ENCODE results near the gene PPM1H.
"Not testable (repeated sequence)": the region's sequence is repeated elsewhere in the genome, so short reads cannot be mapped to it uniquely, and the experiment has no call there.

The PPM1H gene

DNA sequence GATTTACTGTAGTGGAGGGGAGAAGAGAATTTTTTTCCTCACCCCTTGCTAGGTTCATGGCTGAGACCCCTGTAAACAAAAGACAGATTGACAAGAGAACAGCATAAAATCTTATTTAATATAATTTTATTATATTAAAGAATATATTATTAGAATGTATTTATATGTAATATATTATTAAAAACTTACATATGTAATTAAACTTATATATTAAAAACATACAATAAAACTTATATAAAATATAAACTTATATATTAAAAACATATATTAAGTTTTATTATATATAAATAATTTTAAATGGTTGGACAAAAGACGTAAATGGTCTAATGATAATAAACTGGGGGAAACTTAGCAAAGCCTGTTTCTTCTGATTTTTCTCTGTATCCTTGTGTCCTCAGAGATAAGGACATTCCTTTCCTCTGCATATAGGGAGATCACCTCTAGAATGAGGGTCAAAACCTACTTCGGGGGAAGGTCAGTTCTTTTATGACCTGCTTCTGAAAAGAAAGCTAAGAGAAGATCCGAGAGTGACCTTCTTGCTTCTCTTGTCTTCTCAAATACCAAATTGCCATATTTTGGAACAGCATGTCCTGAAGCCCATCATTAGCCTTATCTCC, 8.9 kb upstream of the PPM1H start:
- DNase-seq (ENCODE audit: low spot score): no peak

DNA sequence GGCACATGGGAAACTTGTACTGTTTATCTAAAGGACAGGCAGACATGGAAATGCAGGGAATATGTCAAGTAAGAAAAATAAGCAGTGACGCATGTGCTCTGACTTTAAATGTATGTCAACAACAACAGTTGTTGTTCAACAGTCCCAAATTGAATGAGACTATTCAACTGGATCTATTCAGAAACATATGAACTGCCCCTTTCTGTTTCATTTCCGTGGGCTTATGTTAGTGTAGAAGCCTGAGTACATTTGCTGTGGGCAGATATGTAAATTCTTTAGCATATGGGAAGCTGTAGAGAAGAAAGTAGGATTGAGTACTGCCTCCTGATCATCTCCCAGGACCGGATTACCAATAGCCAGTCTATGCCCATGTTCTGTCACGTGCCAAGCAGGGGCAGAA, 7.4 kb upstream of the PPM1H start:
- not testable (repeated sequence) for DNase-seq (ENCODE audit: low spot score)

DNA sequence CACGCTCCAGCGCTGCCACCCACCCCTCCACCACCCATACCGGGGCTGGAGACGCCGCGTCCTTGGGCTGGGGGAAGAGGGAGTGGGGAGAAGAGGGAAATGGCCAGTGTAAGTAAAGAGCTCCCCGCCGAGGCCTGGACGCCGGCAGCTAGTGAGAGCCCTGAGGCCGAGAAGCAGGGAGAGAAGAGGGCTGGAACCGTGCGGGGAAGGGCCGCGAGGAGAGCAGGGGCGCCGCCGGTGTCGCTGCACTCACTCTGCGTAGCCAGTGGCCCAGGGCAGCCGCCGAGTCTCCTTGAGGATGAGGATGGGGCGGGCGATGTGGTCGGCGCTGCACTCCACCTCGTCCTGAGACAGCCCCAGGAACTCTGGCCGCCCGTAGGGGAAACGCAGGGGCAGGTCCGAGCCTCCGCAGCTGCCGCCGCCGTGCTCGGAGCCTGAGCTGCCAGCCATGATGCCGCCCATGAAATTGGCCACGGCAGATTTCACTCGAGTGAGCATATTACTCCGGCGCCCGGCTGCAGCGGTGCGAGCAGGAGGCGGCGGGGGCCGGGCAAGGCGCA, 631 bp downstream of the PPM1H start:
- peak; percentile 62 for DNase-seq (ENCODE audit: low spot score)

DNA sequence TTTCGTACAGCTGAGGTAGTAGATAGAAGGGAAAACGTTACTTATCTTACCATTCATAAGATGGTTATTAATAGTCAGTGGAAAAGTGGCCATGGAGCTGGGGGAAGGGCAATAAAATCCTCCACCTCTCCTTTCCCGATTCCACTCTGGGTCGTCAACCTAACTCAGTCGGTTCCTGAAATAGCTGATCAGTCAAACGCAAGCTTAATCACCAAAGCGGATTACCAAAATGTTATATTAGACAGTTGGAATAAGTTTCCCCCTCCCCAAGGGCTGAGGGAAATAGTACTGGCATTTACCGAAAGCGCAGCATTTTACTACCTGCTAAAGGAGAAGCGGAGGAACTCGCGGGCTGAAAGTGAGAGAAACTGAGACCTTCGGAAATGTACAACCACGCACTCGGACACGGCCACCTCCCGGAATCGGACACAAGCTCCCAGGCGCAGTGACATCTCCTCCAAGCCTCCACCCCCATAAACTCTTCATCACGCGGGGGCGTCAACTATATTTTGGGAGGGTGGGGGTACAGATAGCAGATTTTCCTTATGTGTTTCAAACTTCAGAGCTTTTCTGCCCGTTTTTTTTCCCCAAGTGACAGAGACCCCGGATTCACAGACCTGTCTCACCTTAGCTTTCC, 1.2 kb downstream of the PPM1H start:
- peak; percentile 15 for DNase-seq (ENCODE audit: low spot score)

DNA sequence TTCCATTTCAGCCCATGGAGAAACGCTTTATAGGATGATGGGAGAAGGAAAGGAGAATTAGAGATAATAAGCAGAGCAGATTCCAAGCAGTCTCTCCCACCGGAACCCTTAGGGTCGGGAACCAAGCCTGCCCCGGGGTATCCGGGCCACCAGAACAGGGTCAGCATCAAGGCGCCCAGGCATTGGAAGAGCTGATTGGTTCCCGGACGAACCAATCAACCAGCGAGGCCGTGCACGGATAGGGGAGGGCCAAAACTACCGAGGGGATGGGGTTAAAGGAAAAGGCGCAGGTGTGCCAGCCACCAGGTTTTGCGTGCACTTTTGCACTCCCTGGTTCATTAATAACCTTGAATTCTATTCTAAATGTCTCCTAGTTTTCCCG, 1.7 kb downstream of the PPM1H start:
- DNase-seq (ENCODE audit: low spot score): peak; percentile 48

DNA sequence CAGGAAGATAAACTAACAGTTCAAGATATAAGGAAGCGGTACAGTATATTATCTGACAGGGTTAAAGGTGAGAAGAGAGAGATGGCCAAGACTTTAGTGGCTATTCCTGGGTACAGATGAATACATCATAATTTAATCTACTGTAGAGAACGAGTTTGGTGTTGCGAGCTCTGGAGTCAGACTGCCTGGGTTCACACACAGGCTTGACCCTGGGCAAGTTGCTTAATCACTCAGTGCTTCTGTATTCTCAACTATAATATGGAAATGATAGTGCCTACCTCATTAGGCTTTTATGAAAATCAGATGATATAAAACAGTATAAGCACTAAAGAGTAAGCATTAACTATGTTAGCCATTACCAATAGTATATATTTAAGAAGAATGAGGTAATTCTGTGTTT, 3.5 kb downstream of the PPM1H start:
- no peak for DNase-seq (ENCODE audit: low spot score)

DNA sequence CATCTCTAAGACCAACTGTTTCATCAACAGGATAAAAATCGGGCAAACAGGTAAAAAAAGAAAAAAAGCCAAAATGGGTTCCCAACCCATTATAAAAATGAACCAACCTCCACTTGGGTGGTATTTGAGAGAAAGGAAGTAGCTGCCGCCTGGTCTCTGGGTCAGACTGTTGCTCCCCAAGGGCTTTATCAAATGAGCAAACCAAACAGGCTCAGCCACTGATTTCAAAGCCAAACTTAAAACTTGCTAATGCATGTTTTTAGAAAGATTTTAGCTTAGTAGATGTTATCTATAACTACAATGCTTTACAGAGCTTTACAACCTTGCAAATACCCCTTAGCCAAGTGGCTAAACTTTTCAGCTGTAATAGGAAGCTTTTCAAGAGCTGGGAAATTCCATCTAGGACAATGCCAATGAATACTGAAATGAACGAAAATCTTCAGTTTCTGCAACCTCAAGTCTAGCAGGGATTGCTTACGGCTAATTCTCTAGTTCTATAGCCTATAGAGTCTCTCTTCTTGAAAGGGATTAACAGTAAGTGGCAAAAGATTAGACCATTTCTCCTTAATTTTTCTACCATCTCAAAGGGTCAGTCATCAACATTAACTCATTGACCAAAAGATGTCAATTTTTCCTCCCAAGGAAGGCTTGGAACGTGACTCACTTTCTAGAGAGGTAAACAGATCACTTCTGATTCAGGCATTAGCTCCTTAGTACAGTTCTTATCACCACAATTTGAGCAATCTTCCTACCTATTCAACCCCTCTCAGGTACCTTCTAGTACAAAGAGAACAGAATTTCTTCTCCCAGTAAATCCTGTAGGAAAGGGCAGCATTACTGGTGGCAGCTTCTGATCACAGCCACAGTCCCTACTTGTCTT, 4.2 kb downstream of the PPM1H start:
- no peak for DNase-seq (ENCODE audit: low spot score)

DNA sequence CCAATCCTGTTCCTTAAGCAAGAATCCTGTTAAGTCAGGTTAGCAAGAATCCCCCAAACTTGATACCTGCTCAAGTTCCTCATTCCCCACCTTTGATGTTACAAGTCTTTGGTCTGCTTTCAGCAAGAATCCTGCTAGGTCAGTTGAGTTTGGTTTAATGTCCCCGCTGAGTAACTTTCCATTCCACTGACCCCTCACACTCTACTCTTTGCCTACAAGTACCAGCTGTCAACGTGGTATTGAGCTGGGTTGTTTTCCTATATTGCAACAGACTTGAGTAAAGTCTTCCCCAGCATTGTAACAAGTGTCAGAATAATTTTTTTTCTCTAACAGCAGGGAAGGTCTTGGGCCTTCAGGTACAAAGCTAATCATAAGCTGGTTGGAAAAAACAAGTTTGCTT, 6.3 kb downstream of the PPM1H start:
- peak; percentile 55 for DNase-seq (ENCODE audit: low spot score)

DNA sequence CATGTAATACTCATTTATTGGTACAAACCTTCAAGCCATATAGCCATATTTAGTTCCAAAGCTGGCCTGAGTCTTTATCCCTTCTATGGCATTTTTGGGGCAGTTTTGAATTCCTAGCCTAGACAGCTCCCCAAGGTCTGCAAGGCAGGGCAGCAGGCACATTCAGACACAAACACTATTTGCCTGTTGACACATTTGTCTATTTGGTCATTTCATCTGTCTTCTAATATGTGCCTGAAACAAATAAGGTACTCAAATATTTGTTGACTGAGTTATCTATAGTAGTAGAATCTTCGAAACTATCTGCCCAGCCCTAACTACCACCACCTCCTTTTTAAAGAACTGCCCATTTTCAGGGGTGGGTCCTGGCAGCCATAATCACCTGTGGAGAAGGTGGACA, 9.3 kb downstream of the PPM1H start:
- no peak for DNase-seq (ENCODE audit: low spot score)

DNA sequence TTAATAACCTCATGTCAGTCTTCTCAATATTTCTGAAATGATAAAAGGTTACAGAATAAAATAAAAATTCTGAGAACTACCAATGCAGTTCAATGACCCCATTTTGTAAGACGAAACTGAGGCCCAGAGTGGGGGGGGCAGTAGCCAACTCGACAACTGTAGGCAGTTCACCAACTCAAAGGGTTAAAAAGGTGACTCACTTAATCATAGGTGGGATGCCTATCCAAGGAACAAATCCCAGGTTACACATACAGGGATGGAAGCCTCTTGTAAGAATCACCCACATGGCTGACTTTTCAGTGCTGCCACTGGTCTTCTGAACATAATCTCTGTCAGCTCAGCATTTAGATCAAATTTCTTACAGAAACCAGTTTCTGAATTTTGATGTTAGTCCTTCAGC, 10.9 kb downstream of the PPM1H start:
- DNase-seq (ENCODE audit: low spot score): no peak

DNA sequence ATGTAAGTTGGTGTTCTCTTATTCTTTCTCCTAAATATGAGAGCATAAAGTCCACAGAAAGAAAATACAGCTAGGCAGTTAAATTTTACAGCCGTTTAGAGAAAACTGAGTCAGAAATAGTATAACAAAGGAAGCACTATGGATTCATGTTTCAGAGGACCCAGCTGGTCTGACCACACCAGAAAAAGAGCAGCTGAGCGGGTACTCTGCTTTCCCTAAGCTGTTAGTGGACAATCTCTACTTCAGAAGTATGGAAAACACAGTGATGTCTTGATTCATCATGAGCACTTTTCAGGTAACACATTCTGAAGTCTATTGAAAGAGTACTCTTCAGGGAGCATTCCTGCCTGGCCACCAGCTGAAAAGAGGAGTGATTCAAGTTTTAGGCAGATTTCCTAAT, 12.4 kb downstream of the PPM1H start:
- no peak for DNase-seq (ENCODE audit: low spot score)

DNA sequence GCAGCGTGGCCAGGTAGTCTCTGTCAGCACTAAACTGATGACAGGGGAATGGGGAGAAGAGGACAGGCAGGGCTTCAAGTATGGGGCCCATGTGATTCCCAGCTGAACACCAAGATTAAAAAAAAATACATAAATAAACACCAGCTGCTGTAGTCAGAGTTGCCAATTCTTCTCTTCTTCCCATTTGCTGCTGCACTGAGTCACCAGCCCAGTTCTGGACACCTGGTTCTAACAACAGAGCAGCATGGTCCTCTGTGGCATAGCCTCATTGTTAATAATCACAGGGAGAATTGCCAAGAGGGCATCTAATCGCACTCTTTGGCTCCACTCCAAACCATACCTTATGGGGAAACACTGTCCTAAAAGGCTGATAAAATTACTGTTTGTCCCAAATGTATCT, 15.1 kb downstream of the PPM1H start:
- DNase-seq (ENCODE audit: low spot score): no peak

DNA sequence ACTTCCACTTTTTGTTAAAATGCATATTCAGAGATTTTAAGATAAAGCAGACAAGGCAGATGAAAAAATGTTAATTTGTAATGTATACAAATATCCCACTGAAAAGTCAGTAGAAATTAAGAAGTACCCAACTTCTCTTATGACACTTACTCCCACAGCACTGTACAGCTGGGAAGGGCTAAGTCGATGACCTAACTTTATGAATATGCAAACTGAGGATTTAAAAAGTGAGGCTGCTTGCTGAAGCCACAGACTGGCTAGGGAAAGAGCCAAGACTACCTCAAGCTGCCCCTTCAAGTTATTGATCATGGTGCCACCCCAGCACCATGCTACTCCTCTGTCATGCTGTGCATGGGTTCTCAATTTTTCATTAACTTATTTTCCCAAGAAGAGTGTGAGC, 17.0 kb downstream of the PPM1H start:
- no peak for DNase-seq (ENCODE audit: low spot score)

DNA sequence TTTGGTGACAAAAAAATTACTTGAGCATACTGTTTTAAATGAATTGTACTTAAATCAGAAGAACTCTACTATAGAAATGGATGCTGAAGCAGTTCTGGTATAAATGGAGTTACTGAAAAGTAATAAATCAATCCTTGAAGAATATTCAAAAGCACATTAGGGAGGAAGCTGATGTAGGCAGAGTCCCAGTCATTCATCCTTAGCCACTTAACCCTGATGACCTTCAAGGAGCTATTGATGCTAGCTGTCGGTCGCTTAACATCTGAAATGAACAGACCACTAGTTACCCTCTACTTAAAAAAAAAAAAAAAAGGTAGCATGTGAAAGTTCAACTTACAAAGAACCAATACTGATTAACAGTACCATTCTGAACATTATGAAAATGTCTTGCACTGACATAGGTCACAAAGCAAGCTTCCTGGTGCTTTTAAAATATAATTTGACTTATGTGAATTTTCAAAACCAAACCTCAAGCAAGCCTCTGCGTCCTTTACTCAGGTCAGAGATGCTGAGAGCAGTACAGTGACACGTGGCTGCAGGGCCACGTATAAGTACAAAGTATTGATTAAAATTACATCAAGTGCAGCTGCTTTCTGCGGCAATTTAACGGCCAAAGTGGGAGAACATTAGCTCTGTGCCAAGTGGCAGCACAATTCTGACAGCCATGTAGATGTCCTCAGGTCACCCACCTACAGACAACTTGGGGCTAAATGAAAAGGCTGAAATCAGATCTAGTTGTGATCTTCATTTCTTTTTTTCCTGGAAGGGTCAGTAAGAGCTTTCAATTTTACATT, 18.1 kb downstream of the PPM1H start:
- DNase-seq (ENCODE audit: low spot score): no peak

DNA sequence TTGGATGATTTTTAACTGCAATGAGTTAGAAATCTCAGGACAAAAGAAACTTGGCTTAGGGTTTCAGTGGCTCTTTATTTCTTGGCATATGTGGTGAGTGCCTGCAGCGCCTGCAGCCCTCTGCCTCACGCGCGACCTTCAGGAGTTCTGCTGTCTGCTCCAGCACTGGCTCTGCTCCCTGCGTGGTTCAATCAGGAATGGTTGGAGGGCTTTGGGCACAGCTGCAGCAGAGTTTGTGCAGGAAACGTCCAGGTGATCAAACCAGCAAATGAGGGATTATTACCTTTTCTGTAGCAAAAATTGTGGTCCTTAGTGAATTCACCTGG, 19.8 kb downstream of the PPM1H start:
- no peak for DNase-seq (ENCODE audit: low spot score)

DNA sequence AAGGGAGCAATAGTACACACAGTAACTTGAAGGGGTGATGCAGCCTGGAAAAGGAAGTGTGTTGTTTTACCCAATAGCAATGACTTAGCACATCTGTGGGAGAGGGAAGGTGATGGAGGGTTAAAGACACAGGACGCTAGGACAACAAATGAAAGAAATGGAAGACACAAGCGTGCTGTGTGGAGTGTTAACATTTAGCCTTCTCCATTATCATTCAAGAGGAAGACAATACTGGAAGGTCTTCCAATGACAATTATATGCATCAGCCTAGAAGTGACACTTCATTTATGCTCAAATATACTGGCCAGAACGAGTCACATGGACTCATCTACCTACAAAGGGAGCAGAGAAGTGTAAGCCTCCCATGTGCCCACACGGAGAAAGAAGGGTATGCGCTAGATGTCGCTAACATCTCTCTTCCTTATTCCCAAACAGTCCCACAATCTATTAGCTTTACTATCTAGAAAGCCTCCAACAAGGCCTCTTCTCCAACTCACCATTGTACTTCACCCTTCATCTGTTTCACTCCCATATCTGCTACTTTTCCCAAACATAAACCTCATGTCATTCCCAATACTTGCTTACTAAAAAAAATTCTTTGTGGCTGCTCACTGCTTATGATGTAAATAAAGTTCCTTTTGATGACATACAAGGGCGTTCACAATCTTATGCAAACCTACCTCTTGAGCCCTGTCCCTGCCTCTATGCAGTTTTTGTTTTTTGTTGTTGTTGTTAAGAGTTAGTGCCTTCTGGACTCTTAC, 20.3 kb downstream of the PPM1H start:
- DNase-seq (ENCODE audit: low spot score): no peak

DNA sequence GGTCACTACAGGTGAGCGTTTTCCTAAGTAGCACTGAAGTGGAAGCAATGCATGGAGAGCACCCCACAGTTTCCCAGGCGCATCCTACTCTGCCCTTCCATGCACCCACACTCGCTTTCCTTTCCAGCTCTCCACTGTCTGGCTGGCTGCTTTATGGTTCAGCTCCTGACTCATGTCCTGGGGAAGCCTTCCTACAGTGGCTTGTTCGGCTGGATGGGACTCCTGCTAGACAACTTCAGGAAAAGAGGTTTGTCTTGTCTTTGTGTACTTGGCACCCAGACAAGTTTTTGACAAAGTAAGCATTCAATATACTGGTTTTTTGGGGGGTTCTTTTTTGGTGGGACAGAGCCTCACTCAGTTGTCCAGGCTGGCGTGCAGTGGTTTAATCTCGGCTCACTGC, 21.6 kb downstream of the PPM1H start:
- DNase-seq (ENCODE audit: low spot score): no peak

DNA sequence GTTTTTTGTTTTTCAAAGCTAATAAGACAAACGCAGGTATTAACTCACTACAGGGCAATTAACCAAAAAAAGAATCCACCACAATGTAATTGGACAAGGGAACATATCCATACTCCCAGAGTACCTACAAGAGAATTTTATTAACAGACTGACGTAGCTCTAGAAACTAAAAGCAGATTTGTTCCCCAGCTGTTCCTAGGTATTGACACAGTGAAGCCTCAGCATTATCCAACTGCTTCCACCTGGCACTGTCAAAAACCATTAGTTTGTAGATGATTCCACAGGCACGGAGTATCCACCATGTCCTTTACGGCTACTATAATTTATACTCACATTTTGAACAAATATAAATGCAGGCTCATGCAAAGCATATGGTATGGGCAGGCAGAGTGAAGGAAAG, 22.3 kb downstream of the PPM1H start:
- DNase-seq (ENCODE audit: low spot score): no peak

DNA sequence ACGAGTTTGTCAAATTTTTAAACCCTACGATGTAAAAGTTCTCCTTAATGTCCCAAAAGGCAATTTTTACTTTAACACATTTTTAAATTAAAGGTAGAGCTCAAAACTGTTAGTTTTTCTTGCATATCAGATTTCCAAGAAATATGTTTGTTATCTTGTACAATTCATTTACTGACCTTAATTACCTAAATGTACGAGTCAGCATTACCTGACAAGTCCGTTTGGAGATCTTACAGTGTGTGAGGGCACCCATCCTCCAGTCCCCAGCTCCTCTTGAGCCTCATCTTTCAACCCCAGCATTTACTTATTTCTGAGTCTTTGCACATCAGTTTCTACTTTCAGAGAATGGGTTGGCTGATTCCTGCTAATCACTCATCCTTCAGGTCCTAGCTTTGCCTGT, 23.7 kb downstream of the PPM1H start:
- no peak for DNase-seq (ENCODE audit: low spot score)

DNA sequence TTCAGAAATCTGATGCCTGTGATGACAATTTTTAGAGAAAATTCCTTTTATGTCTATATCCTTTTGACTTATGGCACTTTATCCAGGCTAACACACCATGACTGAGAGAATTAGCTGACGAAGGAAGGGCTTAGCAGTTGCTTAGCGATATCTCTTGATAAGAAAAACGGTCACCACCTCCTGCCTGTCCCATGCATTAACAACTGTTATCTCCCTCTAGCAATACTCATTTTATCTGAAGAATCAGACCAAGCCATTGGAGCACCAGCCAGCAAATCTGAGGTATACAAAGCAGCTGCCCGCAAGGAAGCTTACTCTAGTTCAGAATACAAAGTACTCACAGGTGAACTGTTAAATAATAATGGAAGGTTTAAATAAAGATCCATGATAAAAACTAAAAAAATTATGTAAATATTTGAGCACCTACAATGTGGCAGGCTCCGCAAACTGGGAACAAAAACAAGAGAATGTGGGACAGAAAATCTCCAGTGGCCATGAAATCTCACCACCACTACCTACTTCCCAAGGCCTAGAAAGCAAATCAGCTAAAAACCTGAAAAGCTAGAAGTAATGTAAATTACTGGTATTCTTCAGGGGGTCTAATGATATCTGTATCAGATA, 24.3 kb downstream of the PPM1H start:
- DNase-seq (ENCODE audit: low spot score): no peak

DNA sequence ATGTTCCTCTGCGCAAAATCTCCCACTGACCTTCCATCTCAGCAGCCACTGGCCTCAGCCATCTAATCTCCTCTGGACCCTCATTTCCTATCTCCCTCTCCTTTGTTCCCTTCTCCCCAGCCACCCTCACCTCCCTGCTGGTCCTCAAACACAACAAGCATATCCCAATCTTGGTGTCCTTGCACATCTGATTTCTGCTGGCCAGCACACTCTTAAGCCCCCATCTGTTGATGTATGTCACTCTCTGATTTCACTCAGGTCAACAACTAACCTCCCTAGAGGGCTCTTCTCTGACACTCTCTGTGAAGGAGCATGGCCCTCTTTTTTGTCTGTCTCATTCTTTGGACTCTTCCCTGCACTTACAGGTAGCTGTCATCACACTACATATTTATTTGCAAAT, 25.6 kb downstream of the PPM1H start:
- DNase-seq (ENCODE audit: low spot score): no peak
